ENCODE data around the gene C3orf18. TPM values are rescaled to one million over a fixed set of nuclear protein-coding genes. Genes with fewer than 3 reads are reported as not detected.
A peak's percentile ranks its signal among the peaks of the same experiment; 100 is the strongest.

Gene C3orf18
- total and polyA plus RNA-seq, 9 of the 15 experiments (the other 6 are each of a cell fraction or from before 2014, with no cell fraction given) = 0.01 to 2.3 (median 0.94) TPM

DNA sequence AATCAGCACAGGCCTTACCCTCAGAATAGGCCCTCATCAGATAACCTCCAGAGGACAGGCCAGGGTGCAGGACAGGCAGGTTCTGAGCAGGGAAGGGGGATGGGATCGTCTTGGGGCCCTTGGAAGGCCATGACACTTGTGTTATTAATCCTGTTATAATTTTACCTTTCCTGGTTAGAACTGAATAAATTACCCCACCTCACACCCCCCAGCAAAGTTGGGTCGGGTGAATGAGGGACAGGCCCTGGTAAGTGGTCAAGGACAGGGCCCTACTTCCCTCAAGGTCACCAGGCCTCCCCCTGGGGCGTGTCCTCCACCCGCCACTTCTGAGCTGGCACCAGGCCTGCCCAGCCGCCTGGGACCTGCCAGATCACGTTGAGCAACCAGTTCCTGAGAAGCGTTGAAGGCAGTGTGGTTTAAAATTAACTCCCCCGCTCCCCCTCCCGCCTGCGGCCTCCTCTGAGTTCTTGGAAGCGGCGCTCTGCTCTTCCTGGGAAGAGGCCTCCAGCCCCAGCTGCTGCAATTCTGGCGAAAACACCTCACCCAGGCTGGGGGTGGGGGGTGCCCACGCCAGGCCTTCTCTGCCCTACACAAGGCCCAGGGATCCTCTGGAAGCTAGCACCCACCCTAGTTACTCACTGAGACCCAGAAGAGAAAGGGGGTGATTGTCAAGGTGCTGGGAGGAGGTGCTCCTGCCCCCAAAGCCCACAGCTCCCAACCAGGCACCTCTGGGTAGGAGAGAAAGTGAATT, 33.5 kb upstream of the C3orf18 start (continued):
- TF ChIP-seq, protein P1, sequence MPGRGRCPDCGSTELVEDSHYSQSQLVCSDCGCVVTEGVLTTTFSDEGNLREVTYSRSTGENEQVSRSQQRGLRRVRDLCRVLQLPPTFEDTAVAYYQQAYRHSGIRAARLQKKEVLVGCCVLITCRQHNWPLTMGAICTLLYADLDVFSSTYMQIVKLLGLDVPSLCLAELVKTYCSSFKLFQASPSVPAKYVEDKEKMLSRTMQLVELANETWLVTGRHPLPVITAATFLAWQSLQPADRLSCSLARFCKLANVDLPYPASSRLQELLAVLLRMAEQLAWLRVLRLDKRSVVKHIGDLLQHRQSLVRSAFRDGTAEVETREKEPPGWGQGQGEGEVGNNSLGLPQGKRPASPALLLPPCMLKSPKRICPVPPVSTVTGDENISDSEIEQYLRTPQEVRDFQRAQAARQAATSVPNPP (IDR thresholded peaks at IDR 0.05; ENCODE audit: borderline replicate concordance, insufficient read depth, insufficient read length) = no peak
- TF ChIP-seq CBX2 (IDR thresholded peaks at IDR 0.05; ENCODE audit: insufficient read depth, low read length, poor library complexity, severe bottlenecking) (no peak), NCOA4 (IDR thresholded peaks at IDR 0.05; ENCODE audit: partially characterized antibody) (no peak), ZNF282 (CRISPR knock-in tag; IDR thresholded peaks at IDR 0.05) (no peak), MEF2D (tag; conservative IDR thresholded peaks at IDR 0.05; ENCODE audit: low read depth) (0 out of 2 replicates have a peak, but pooled peaks have one; percentile 16), ZSCAN32 (CRISPR knock-in tag; IDR thresholded peaks at IDR 0.05) (peak; percentile 8; the same call in 1 of the 2 replicates), ZNF224 (CRISPR knock-in tag; IDR thresholded peaks at IDR 0.05) (no peak)
- TF ChIP-seq, protein P2, sequence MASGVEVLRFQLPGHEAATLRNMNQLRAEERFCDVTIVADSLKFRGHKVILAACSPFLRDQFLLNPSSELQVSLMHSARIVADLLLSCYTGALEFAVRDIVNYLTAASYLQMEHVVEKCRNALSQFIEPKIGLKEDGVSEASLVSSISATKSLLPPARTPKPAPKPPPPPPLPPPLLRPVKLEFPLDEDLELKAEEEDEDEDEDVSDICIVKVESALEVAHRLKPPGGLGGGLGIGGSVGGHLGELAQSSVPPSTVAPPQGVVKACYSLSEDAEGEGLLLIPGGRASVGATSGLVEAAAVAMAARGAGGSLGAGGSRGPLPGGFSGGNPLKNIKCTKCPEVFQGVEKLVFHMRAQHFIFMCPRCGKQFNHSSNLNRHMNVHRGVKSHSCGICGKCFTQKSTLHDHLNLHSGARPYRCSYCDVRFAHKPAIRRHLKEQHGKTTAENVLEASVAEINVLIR (CRISPR knock-in tag; IDR thresholded peaks at IDR 0.05) = peak; percentile 17; the same call in 1 of the 2 replicates
- TF ChIP-seq, protein P3, sequence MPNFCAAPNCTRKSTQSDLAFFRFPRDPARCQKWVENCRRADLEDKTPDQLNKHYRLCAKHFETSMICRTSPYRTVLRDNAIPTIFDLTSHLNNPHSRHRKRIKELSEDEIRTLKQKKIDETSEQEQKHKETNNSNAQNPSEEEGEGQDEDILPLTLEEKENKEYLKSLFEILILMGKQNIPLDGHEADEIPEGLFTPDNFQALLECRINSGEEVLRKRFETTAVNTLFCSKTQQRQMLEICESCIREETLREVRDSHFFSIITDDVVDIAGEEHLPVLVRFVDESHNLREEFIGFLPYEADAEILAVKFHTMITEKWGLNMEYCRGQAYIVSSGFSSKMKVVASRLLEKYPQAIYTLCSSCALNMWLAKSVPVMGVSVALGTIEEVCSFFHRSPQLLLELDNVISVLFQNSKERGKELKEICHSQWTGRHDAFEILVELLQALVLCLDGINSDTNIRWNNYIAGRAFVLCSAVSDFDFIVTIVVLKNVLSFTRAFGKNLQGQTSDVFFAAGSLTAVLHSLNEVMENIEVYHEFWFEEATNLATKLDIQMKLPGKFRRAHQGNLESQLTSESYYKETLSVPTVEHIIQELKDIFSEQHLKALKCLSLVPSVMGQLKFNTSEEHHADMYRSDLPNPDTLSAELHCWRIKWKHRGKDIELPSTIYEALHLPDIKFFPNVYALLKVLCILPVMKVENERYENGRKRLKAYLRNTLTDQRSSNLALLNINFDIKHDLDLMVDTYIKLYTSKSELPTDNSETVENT (CRISPR knock-in tag; IDR thresholded peaks at IDR 0.05) = no peak
- TF ChIP-seq, protein P4, sequence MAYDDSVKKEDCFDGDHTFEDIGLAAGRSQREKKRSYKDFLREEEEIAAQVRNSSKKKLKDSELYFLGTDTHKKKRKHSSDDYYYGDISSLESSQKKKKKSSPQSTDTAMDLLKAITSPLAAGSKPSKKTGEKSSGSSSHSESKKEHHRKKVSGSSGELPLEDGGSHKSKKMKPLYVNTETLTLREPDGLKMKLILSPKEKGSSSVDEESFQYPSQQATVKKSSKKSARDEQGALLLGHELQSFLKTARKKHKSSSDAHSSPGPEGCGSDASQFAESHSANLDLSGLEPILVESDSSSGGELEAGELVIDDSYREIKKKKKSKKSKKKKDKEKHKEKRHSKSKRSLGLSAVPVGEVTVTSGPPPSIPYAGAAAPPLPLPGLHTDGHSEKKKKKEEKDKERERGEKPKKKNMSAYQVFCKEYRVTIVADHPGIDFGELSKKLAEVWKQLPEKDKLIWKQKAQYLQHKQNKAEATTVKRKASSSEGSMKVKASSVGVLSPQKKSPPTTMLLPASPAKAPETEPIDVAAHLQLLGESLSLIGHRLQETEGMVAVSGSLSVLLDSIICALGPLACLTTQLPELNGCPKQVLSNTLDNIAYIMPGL (CRISPR knock-in tag; IDR thresholded peaks at IDR 0.05) = no peak
- TF ChIP-seq, protein P5, sequence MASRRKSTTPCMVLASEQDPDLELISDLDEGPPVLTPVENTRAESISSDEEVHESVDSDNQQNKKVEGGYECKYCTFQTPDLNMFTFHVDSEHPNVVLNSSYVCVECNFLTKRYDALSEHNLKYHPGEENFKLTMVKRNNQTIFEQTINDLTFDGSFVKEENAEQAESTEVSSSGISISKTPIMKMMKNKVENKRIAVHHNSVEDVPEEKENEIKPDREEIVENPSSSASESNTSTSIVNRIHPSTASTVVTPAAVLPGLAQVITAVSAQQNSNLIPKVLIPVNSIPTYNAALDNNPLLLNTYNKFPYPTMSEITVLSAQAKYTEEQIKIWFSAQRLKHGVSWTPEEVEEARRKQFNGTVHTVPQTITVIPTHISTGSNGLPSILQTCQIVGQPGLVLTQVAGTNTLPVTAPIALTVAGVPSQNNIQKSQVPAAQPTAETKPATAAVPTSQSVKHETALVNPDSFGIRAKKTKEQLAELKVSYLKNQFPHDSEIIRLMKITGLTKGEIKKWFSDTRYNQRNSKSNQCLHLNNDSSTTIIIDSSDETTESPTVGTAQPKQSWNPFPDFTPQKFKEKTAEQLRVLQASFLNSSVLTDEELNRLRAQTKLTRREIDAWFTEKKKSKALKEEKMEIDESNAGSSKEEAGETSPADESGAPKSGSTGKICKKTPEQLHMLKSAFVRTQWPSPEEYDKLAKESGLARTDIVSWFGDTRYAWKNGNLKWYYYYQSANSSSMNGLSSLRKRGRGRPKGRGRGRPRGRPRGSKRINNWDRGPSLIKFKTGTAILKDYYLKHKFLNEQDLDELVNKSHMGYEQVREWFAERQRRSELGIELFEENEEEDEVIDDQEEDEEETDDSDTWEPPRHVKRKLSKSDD (conservative IDR thresholded peaks at IDR 0.05; ENCODE audit: low read length) = no peak
- TF ChIP-seq, protein P6, sequence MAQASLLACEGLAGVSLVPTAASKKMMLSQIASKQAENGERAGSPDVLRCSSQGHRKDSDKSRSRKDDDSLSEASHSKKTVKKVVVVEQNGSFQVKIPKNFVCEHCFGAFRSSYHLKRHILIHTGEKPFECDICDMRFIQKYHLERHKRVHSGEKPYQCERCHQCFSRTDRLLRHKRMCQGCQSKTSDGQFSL (CRISPR knock-in tag; IDR thresholded peaks at IDR 0.05) = peak; percentile 68; the same call in 1 of the 2 replicates
- TF ChIP-seq, protein P6 (tag; IDR thresholded peaks at IDR 0.05) = peak in 1 of 2 experiments; percentile 73; a peak in 2 of 4 replicates
- TF ChIP-seq, protein P7, sequence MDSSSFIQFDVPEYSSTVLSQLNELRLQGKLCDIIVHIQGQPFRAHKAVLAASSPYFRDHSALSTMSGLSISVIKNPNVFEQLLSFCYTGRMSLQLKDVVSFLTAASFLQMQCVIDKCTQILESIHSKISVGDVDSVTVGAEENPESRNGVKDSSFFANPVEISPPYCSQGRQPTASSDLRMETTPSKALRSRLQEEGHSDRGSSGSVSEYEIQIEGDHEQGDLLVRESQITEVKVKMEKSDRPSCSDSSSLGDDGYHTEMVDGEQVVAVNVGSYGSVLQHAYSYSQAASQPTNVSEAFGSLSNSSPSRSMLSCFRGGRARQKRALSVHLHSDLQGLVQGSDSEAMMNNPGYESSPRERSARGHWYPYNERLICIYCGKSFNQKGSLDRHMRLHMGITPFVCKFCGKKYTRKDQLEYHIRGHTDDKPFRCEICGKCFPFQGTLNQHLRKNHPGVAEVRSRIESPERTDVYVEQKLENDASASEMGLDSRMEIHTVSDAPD (CRISPR knock-in tag; IDR thresholded peaks at IDR 0.05) = no peak
